Endothelial cell of umbilical vein (primary cell): ENCODE data around the gene KRT86. TPM values are rescaled to one million over a fixed set of nuclear protein-coding genes. Genes with fewer than 3 reads are reported as not detected.

Experiments used
- BruUV-seq: library from RNA; stranded (reverse); fragments of 400-500 nt; replicated peaks from 2 replicates; lab custom pipeline; 2021; lab: Mats Ljungman, UMichigan
- CTCF ChIA-PET: fragments of 300-600, 350-600 bp; sonication (Branson Sonifier 250); formaldehyde crosslinking; loops from one replicate; lab custom pipeline; 2021; ENCODE audit warnings: antibody characterized with exemption, inconsistent platforms; lab: Charles Lee
- POLR2A ChIA-PET: fragments of 300-600, 350-600 bp; sonication (Branson Sonifier 250); formaldehyde crosslinking; loops from one replicate; lab custom pipeline; 2021; ENCODE audit warnings: antibody characterized with exemption, inconsistent platforms; lab: Charles Lee
- DNase-seq: peaks from one replicate; pipeline ENCODE4 v3.0.0-alpha.2; 2011; ENCODE audit warnings: low read depth, low spot score
- FAIRE-seq: peaks from 2 replicates; lab custom pipeline; 2011; peaks lifted over from hg19 to GRCh38; lab: Jason Lieb, UNC
- H2AFZ ChIP-seq: 2 replicates; pipeline ENCODE4 v1.6.0; 2012; ENCODE audit warnings: low read depth, low read length, control low read depth, inconsistent platforms
- H3K27ac ChIP-seq: 2 replicates; pipeline ENCODE4 v1.5.1; 2011; ENCODE audit warnings: low read depth, mild to moderate bottlenecking, control low read depth, low read length, moderate library complexity; ENCODE audit not compliant: insufficient read depth
- H3K27me3 ChIP-seq, 2 experiments: 2 replicates each; pipeline versions ENCODE4 v1.6.0 to v1.6.1; 2011; ENCODE audit warnings: low read length in 2 of 2, mixed read lengths in 1 of 2; ENCODE audit not compliant: control insufficient read depth in 2 of 2, insufficient read depth in 2 of 2
- H3K36me3 ChIP-seq, 2 experiments: 2 replicates in 1 of 2; 3 replicates in 1 of 2; pipeline ENCODE4 v1.5.1; 2011; ENCODE audit warnings: low read length in 2 of 2, mild to moderate bottlenecking in 1 of 2, moderate library complexity in 1 of 2; ENCODE audit not compliant: control insufficient read depth in 2 of 2, insufficient read depth in 2 of 2; ENCODE audit errors: extremely low read depth in 1 of 2
- H3K4me1 ChIP-seq: 3 replicates; pipeline ENCODE4 v1.5.1; 2011; ENCODE audit warnings: mild to moderate bottlenecking, low read length; ENCODE audit not compliant: control insufficient read depth, insufficient read depth; ENCODE audit errors: extremely low read depth
- H3K4me2 ChIP-seq: 2 replicates; pipeline ENCODE4 v1.6.1; 2011; ENCODE audit warnings: low read length, control low read depth, mixed read lengths; ENCODE audit not compliant: insufficient read depth
- H3K4me3 ChIP-seq, 3 experiments: fragments of 200-600 bp in 1 of 3; sonication (generic), shearing (Covaris generic) in 1 of 3; replicated peaks in 1 of 3; 2 replicates each; pipeline ENCODE4 v1.5.1; 2011 to 2016; ENCODE audit warnings: control low read depth in 3 of 3, low read length in 3 of 3, mild to moderate bottlenecking in 2 of 3, inconsistent platforms in 1 of 3, low read depth in 1 of 3, moderate library complexity in 1 of 3; ENCODE audit not compliant: insufficient read depth in 1 of 3
- H3K79me2 ChIP-seq: 2 replicates; pipeline ENCODE4 v1.6.0; 2012; ENCODE audit warnings: low read length, inconsistent platforms; ENCODE audit not compliant: control insufficient read depth, insufficient read depth
- H3K9ac ChIP-seq: replicated peaks from 2 replicates; pipeline ENCODE3; 2011; ENCODE audit warnings: low read length, control low read depth; ENCODE audit not compliant: insufficient read depth; ENCODE audit errors: extremely low read depth
- H3K9me1 ChIP-seq: replicated peaks from 3 replicates; pipeline ENCODE4 v1.6.0; 2011; ENCODE audit warnings: mild to moderate bottlenecking, low read length; ENCODE audit not compliant: control insufficient read depth, insufficient read depth; ENCODE audit errors: extremely low read depth
- H3K9me3 ChIP-seq: replicated peaks from 2 replicates; pipeline ENCODE4 v1.5.1; 2012; ENCODE audit warnings: low read length, inconsistent platforms; ENCODE audit not compliant: control insufficient read depth, insufficient read depth
- H4K20me1 ChIP-seq: replicated peaks from 2 replicates; pipeline ENCODE3; 2011; ENCODE audit warnings: mild to moderate bottlenecking, low read length; ENCODE audit not compliant: control insufficient read depth, insufficient read depth; ENCODE audit errors: extremely low read depth
- CTCF ChIP-seq, 2 donors: IDR thresholded peaks; 1 replicate in 1 of 2; 2 replicates in 1 of 2; pipeline ENCODE4 v1.5.1; 2011; ENCODE audit warnings: low read length in 2 of 2, mild to moderate bottlenecking in 2 of 2, moderate library complexity in 2 of 2, control low read depth in 1 of 2, inconsistent platforms in 1 of 2, low read depth in 1 of 2; ENCODE audit not compliant: insufficient read depth in 1 of 2; ENCODE audit errors: extremely low read depth in 1 of 2
- EZH2 ChIP-seq: IDR thresholded peaks from 2 replicates; pipeline ENCODE4 v1.6.1; 2012; ENCODE audit warnings: borderline replicate concordance, low read depth, mild to moderate bottlenecking, moderate library complexity, low read length, inconsistent platforms; ENCODE audit not compliant: severe bottlenecking
- FOS ChIP-seq: IDR thresholded peaks from 2 replicates; pipeline ENCODE4 v1.6.1; 2011; ENCODE audit warnings: mild to moderate bottlenecking, low read length, moderate library complexity, borderline replicate concordance; ENCODE audit not compliant: insufficient read depth
- GATA2 ChIP-seq: IDR thresholded peaks from 2 replicates; pipeline ENCODE4 v1.7.0; 2011; ENCODE audit warnings: low read depth, mild to moderate bottlenecking, moderate library complexity, mixed read lengths, low read length; ENCODE audit not compliant: insufficient read length, insufficient read depth
- JUN ChIP-seq: IDR thresholded peaks from 2 replicates; pipeline ENCODE4 v1.6.1; 2011; ENCODE audit warnings: borderline replicate concordance, low read depth; ENCODE audit not compliant: insufficient read length, insufficient read depth
- MYC ChIP-seq: IDR thresholded peaks from one replicate; pipeline ENCODE4 v1.6.1; 2011; ENCODE audit warnings: mild to moderate bottlenecking, low read depth, low read length
- POLR2A ChIP-seq: IDR thresholded peaks from 2 replicates; pipeline ENCODE4 v1.6.1; 2012; ENCODE audit warnings: low read depth, mild to moderate bottlenecking, control low read depth, low read length
- POLR2AphosphoS5 ChIP-seq: IDR thresholded peaks from 2 replicates; pipeline ENCODE4 v1.6.1; 2012; ENCODE audit warnings: low read depth, mild to moderate bottlenecking, control low read depth, low read length, moderate library complexity; ENCODE audit not compliant: insufficient read depth
- dilution Hi-C: fragments of 300-500 bp; cut with MboI; formaldehyde crosslinking; loops from one replicate; pipeline ENCODE4 v1.15.0; 2019; ENCODE audit warnings: low sequenced_read_pairs; ENCODE audit not compliant: extremely low pct_ligation_motif_present
- intact Hi-C: fragments of 100-400 bp; cut with micrococcal nuclease; formaldehyde crosslinking; loops from one replicate; pipeline ENCODE4 v1.10.0; 2022
- polyA plus RNA-seq, 4 experiments: library from polyadenylated mRNA; depleted of rRNA in 3 of 4; stranded (reverse) in 3 of 4; unstranded in 1 of 4; fragments of >200 nt; gene quantifications; 2 replicates each; pipeline versions ENCODE4 v1.2.1 to v1.2.3, GENCODE V29; 2011 to 2012; ENCODE audit warnings: missing spikeins in 1 of 4
- total RNA-seq: library from RNA; stranded (reverse); gene quantifications from 2 replicates; pipeline ENCODE4 v1.2.3, GENCODE V29; 2021
- TF ChIP-seq, protein P1 (sequence below): IDR thresholded peaks from 2 replicates; pipeline ENCODE4 v1.6.1; 2011; ENCODE audit not compliant: insufficient read depth, insufficient read length

KRT86 gene
- total and polyA plus RNA-seq, 2 donors (not counting 3 experiments of a cell fraction or from before 2014, with no cell fraction given): not detected

- Histone ChIP-seq H3K4me2 (no peak overlapping the region), H3K9me3 (no peaks in the 10 kb centered on the region), H3K27ac (no peak overlapping the region), H3K4me1 (peaks cover 3% of the 10 kb centered on the region), H3K27me3 (peaks cover 15 to 18% of the 10 kb centered on the region in 2 experiments), H3K4me3 (no peak overlapping the region), H3K79me2 (no peaks in the 10 kb centered on the region), H3K36me3 (no peaks in the 10 kb centered on the region), H3K9ac (no peak overlapping the region), H2AFZ (no peak overlapping the region), H3K9me1 (no peaks in the 10 kb centered on the region), H4K20me1 (no peaks in the 10 kb centered on the region)
- ChIA-PET POLR2A (no interaction called here), CTCF (interaction anchor here (0.8 to 1.8 kb wide), 2 partner anchors 32 to 54 kb away, joined by 3 to 6 read pairs; no protein-coding TSS in a partner anchor)
- FAIRE-seq (no peak), DNase-seq (no peak)
- dilution Hi-C loops (no loop called here), intact Hi-C loops (no loop called here)
- TF ChIP-seq POLR2AphosphoS5 (no peak), FOS (no peak), MYC (no peak), POLR2A (no peak), GATA2 (no peak), EZH2 (no peak), CTCF (IDR thresholded peaks at IDR 0.05; ENCODE audit: extremely low read depth in 1 of 2, insufficient read depth in 1 of 2, low read depth in 1 of 2, low read length in 2 of 2) (no peak), JUN (no peak)
- TF ChIP-seq, protein P1, sequence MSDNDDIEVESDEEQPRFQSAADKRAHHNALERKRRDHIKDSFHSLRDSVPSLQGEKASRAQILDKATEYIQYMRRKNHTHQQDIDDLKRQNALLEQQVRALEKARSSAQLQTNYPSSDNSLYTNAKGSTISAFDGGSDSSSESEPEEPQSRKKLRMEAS: no peak
- BruUV-seq: no TSS peak
Measured at GRCh38 chr12:52275686-52276085, 1.2 kb downstream of the KRT86 start.
